Mesodermal cell (in vitro differentiated cells): ENCODE measurements around the gene CAPN14.

ENCODE experiments used
- H3K27ac ChIP-seq: 2 replicates; pipeline ENCODE4 v1.7.0; 2013; ENCODE audit warnings: mild to moderate bottlenecking, low read depth, low read length, moderate library complexity; ENCODE audit not compliant: severe bottlenecking
- H3K36me3 ChIP-seq: 2 replicates; pipeline ENCODE4 v1.7.1; 2013; ENCODE audit warnings: mild to moderate bottlenecking, low read length, moderate library complexity; ENCODE audit not compliant: control insufficient read depth, insufficient read depth
- H3K4me1 ChIP-seq: one replicate; pipeline ENCODE4 v1.7.1; 2013; ENCODE audit warnings: mild to moderate bottlenecking, low read length; ENCODE audit not compliant: insufficient read depth, control insufficient read depth, poor library complexity, severe bottlenecking
- H3K4me3 ChIP-seq: 2 replicates; pipeline ENCODE4 v1.7.0; 2013; ENCODE audit warnings: low read length, control low read depth, mild to moderate bottlenecking; ENCODE audit not compliant: insufficient read depth, poor library complexity, severe bottlenecking; ENCODE audit errors: extremely low read depth
- H3K9me3 ChIP-seq: 2 replicates; pipeline ENCODE4 v1.7.1; 2013; ENCODE audit warnings: mild to moderate bottlenecking, low read length, moderate library complexity; ENCODE audit not compliant: control insufficient read depth
- WGBS, 2 experiments: methylation state at CpG; one replicate each; pipeline ENCODE4 v1.1.5; 2013; ENCODE audit warnings: missing lambda C conversion rate in 2 of 2; ENCODE audit not compliant: insufficient coverage in 2 of 2; 5-methylcytosine and 5-hydroxymethylcytosine counted together

CAPN14 gene

DNA sequence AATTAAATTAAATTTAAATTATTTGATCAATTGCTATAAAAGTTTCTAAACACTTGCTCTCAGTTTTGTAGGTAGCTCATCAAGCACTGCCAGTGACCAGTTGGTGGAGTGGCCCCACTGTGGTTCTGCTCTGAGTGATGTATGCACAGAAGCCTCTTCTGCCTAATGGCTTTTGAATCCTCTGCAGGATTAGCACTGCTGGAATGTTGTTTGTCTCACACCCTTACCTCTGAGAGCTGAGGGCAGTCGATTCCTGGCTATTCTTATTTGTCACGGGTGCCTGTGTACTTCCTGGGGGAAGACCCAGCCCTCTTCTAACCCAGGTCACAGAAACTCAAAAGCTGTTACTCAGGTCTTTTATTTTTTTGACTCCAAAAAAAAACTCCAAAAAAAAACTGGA is 9.5 kb downstream of the CAPN14 start:
- Histone ChIP-seq H3K9me3 (no peaks in the 10 kb centered on the region), H3K36me3 (no peaks in the 10 kb centered on the region), H3K4me3 (no peak overlapping the region), H3K27ac (no peak overlapping the region), H3K4me1 (no peaks in the 10 kb centered on the region)
- 5% methylated on average over 2 of the region's 2 CpGs; no CpG with 5 or more reads in 1 of the 2 experiments for WGBS, 2 experiments

DNA sequence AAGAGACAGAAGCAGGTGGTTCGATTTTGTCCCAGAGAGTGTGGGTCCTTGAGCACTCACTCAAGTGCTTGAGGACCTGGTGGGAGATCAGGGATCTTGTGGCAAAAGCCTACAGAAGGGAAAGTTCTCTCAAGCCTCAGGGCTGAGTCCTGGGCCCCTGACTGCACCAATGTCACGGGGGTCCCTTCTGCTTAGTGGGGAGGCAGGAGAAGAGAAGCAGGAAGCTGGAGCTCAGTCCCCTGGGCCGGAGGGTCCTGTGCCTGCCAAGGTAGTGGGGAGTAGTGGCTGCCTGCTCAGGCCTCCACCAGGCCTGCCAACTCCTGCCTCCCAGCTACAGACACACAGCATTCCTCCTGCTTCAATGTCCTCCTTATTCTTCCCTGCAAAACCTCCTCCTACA is 11.7 kb downstream of the CAPN14 start:
- Histone ChIP-seq H3K27ac (no peak overlapping the region), H3K4me1 (no peaks in the 10 kb centered on the region), H3K4me3 (no peak overlapping the region), H3K9me3 (no peaks in the 10 kb centered on the region), H3K36me3 (no peaks in the 10 kb centered on the region)
- 90 to 94% methylated on average over 2 to 3 of the region's 3 CpGs for WGBS, 2 experiments

DNA sequence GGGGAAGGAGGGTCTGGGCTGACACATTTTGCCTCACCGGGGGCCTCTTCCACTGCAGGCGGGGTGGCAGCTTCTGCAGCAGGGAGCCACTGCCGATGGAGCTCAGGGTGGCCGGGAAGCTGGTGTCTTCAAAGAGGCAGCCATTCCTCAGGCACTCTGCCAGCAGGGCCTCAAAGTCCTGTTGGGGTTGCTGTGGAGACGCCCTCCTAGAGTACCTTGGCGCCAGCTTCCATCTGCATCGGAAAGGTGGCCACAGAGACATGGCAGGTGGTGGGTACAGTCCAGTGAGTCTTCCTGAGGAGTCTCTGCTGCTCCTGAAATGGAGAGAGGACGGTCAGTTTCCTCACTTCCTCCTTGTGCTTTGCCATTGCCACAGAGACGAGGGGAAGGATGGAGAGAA is 12.1 kb downstream of the CAPN14 start:
- Histone ChIP-seq H3K4me3 (no peak overlapping the region), H3K9me3 (no peaks in the 10 kb centered on the region), H3K4me1 (no peaks in the 10 kb centered on the region), H3K36me3 (no peaks in the 10 kb centered on the region), H3K27ac (no peak overlapping the region)
- WGBS, 2 experiments: 91 to 92% methylated on average over 5 to 7 of the region's 9 CpGs

DNA sequence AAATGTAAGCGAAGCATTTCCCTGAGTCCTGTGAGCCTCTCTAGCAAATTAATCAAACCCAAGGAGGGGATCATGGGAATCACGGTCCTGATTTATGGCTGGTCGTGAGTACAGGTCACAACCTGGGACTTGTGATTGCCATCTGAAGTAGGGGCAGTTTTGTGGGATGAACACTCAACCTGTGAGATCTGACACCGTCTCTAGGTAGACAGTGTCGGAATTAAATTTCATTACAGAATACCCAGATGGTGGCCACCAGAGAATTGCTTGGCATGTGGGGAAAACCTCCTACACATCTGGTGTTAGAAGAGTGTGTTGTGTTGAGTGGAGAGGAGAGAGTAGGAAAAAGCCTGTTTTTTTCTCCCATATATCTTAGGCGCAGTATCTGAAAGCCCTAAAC is 12.5 kb downstream of the CAPN14 start:
- H3K27ac ChIP-seq: no peak overlapping the region
- no peaks in the 10 kb centered on the region for H3K36me3 ChIP-seq
- H3K4me3 ChIP-seq: no peak overlapping the region
- WGBS, 2 experiments: 95 to 100% methylated on average over 1 to 5 of the region's 6 CpGs
- H3K4me1 ChIP-seq: no peaks in the 10 kb centered on the region
- no peaks in the 10 kb centered on the region for H3K9me3 ChIP-seq

DNA sequence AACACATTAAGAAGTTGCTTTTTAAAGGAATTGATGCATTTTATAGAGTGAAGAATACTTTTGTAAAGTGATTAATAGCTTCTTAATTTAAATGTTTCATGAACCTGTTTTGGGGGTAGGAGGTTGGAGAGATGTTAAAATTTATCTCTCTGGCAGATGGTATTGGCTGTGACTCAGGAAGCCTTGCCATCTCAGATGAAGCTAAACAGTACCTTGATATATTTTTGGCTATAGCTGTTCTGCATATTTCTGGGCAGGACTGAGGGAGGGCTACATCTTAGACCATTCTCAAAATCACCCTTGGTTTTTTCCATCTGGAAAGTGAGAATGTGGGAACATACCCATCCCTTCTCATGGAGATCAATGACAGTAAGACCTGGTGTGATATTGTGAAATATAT is 13.4 kb downstream of the CAPN14 start:
- Histone ChIP-seq H3K4me3 (no peak overlapping the region), H3K4me1 (no peaks in the 10 kb centered on the region), H3K9me3 (no peaks in the 10 kb centered on the region), H3K36me3 (no peaks in the 10 kb centered on the region), H3K27ac (no peak overlapping the region)

DNA sequence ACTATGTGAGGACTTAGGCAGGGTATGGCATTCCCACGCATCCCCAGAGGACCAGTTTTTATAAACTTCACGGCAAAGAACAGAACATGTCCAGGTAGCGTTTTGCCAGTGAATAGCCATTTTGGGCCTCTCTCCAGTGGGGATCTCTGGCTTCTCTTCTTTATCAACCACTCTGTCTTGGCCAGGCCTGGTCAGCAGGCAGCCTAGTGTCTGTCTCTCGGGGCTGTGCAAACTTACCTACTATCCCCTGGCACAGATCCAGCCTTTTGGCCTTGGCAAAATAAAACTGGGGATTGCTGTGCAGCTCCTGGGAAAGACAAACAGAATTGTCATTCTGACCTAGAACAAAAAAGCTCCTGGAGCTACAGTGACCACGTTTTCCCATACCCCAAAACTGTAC is 14.5 kb downstream of the CAPN14 start:
- H3K4me3 ChIP-seq: no peak overlapping the region
- H3K9me3 ChIP-seq: no peaks in the 10 kb centered on the region
- no peaks in the 10 kb centered on the region for H3K36me3 ChIP-seq
- H3K4me1 ChIP-seq: no peaks in the 10 kb centered on the region
- H3K27ac ChIP-seq: no peak overlapping the region
- WGBS, 2 experiments: 84 to 95% methylated on average over 4 of the region's 5 CpGs

DNA sequence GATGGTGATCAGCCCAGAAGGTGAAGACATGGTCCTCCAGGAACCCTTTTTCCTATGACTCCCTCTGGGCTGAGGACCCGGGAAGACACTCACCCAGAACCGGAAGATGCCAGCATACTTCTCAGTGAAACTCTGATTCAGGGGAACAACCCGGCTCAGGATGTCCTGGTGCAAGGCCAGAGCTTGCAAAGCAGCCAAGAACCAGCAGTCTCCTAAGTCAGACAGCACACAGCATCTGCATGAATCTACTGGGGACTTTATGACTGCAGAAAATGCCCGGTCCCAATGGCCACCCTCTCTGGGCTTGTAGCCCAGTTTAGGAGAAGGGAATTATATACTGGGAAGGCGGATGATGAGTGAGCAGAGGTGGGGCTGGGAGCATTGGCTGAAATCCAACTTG is 15.3 kb downstream of the CAPN14 start:
- Histone ChIP-seq H3K4me1 (no peaks in the 10 kb centered on the region), H3K36me3 (no peaks in the 10 kb centered on the region), H3K9me3 (no peaks in the 10 kb centered on the region), H3K27ac (no peak overlapping the region), H3K4me3 (no peak overlapping the region)
- WGBS, 2 experiments: 92 to 98% methylated on average over 4 of the region's 5 CpGs

DNA sequence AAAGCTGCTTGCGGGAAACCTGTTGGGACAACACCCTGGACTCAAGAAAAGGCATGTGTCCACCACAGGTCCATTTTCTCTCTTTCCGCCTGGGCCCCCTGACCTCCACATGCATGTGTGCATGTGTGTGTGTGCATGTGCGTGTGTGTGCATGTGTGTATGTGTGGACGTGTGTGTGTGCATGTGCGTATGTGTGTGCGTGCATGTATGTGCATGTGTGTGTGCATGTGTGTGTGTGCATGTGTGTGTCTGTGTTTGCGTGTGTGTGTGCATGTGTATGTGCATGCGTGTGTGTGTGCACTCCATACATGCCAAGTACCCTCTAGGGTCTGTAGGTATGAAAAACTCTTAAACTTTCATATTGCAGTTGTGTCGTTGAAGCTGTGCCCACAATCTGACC is 16.3 kb downstream of the CAPN14 start:
- H3K27ac ChIP-seq: no peak overlapping the region
- no peaks in the 10 kb centered on the region for H3K36me3 ChIP-seq
- H3K9me3 ChIP-seq: no peaks in the 10 kb centered on the region
- H3K4me3 ChIP-seq: no peak overlapping the region
- no peaks in the 10 kb centered on the region for H3K4me1 ChIP-seq
- WGBS, 2 experiments: 78 to 85% methylated on average over 5 to 6 of the region's 9 CpGs

DNA sequence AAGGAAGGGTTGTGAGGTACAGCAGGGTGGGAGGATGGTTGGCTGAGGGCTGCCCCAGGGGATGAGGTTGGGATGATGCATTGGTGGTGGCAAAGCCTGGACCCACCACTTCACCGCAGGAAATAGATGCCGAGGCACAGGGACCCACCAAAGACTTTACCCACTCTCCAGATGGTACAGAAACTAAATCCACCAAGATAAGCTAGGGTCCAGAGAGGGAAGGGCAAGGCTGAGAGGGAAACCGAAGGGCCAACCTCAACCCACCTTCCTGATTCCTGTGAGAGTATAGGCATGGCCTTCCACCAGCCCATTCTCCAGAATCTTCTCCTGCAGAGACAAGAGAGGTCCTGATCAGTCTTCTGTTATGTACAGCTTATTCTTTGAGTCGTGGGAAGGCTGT is 18.1 kb downstream of the CAPN14 start:
- Histone ChIP-seq H3K4me3 (no peak overlapping the region), H3K27ac (no peak overlapping the region), H3K36me3 (no peaks in the 10 kb centered on the region), H3K9me3 (no peaks in the 10 kb centered on the region), H3K4me1 (no peaks in the 10 kb centered on the region)
- 100% methylated on average over 1 of the region's 4 CpGs; no CpG with 5 or more reads in 1 of the 2 experiments for WGBS, 2 experiments

DNA sequence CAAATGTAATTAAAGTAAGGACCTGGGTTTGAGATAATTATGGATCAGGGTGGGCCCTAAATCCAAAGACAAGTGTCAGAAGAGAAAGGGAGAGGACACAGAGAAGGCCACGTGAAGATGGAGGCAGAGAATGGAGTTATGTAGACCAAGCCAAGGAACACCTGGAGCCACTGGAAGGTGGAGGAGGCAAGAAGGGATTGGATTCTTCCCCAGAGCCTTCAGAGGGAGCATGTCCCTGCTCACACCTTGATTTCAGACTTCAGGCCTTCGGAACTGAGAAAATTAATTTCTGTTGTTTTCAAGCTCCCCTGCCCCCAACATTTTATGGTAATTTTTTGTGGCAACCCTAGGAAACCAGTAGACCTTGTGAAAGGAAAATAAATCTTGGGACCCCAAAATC is 19.6 kb downstream of the CAPN14 start:
- Histone ChIP-seq H3K4me1 (no peaks in the 10 kb centered on the region), H3K4me3 (no peak overlapping the region), H3K27ac (no peak overlapping the region), H3K9me3 (no peaks in the 10 kb centered on the region), H3K36me3 (no peaks in the 10 kb centered on the region)
- WGBS, 2 experiments: 92 to 100% methylated on average over 1 of the region's 2 CpGs

DNA sequence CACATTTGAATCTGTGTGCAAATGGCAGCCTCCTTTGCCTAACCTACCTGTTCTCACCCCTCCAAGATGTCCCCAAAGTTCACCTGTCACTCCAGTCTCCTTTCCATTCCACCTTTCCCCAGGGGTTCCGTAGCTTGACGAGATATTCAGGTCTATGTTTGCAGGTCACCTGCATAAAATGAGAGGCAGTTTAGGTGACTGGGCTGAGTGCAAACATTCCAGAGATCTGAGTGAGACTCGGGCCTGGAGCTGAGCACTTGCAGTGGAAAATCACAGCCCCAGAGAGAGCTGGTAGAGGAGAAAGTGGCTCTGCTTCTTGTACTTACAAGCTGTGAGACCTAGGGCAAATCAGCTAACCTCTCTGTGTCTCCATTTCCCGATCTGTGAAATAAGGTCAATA is 20.1 kb downstream of the CAPN14 start:
- WGBS, 2 experiments: 90 to 96% methylated on average over 3 to 4 of the region's 4 CpGs
- Histone ChIP-seq H3K4me1 (no peaks in the 10 kb centered on the region), H3K36me3 (no peaks in the 10 kb centered on the region), H3K9me3 (no peaks in the 10 kb centered on the region), H3K27ac (no peak overlapping the region), H3K4me3 (no peak overlapping the region)

DNA sequence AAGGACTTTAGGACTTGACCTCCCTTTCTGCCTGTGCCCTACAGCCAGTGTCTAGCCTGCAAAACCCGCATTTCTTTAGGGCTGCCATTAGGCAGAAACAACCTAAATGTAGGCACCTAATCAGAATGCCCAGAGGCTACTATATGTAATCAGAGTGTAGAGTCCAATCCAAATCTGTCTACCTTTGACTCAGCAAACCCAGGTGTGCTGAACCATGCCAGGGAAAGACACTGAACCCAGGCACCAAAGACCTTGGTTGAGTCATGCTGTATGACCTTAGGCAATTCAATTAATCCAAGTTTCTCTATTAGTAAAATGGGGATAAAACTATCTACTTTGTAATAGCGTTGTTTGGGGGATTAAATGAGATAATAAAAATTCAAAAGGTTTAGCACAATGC is 20.7 kb downstream of the CAPN14 start:
- H3K4me1 ChIP-seq: no peaks in the 10 kb centered on the region
- 100% methylated on average over 1 of the region's 2 CpGs; no CpG with 5 or more reads in 1 of the 2 experiments for WGBS, 2 experiments
- no peaks in the 10 kb centered on the region for H3K9me3 ChIP-seq
- H3K4me3 ChIP-seq: no peak overlapping the region
- H3K27ac ChIP-seq: no peak overlapping the region
- no peaks in the 10 kb centered on the region for H3K36me3 ChIP-seq
